Heart left ventricle (tissue), 16 donors: ENCODE data around the gene EIF4A3. TPM values are rescaled to one million over a fixed set of nuclear protein-coding genes. Genes with fewer than 3 reads are reported as not detected.

ENCODE experiments used
- ATAC-seq, 4 donors: fragments of 200-7000 bp; cut with Tn5 transposase; one replicate each; pipeline ENCODE4 v1.9.1; 2020 to 2022; ENCODE audit warnings: moderate library complexity in 4 of 4, mild to moderate bottlenecking in 3 of 4, moderate number of reproducible peaks in 1 of 4
- DNase-seq, 5 donors: peaks; one replicate each; pipeline ENCODE4 v3.0.0-alpha.2; 2020
- H3K27ac ChIP-seq, 12 donors: fragments of 200-600 bp; sonication (generic) in 4 of 12; one replicate each; pipeline versions ENCODE4 v1.5.0 to v1.8.0; 2016 to 2022; ENCODE audit warnings: mild to moderate bottlenecking in 2 of 12
- H3K27me3 ChIP-seq, 9 donors: fragments of 200-600 bp; sonication (generic) in 2 of 9; one replicate each; pipeline versions ENCODE4 v1.5.1 to v1.8.0; 2016 to 2022; ENCODE audit warnings: mild to moderate bottlenecking in 3 of 9
- H3K36me3 ChIP-seq, 9 donors: fragments of 200-600 bp; sonication (generic) in 2 of 9; one replicate each; pipeline versions ENCODE4 v1.5.0 to v1.8.0; 2018 to 2022; ENCODE audit warnings: mild to moderate bottlenecking in 2 of 9
- H3K4me1 ChIP-seq, 12 donors: fragments of 200-600 bp; sonication (generic) in 4 of 12; one replicate each; pipeline versions ENCODE4 v1.5.0 to v1.8.0; 2016 to 2022; ENCODE audit warnings: mild to moderate bottlenecking in 3 of 12
- H3K4me3 ChIP-seq, 12 donors: fragments of 200-600 bp; sonication (generic) in 4 of 12; one replicate each; pipeline versions ENCODE4 v1.5.0 to v1.8.0; 2017 to 2022; ENCODE audit warnings: mild to moderate bottlenecking in 9 of 12, moderate library complexity in 4 of 12
- H3K9me3 ChIP-seq, 12 donors: fragments of 200-600 bp; sonication (generic) in 4 of 12; one replicate each; pipeline versions ENCODE4 v1.5.0 to v1.8.0; 2016 to 2022; ENCODE audit warnings: mild to moderate bottlenecking in 1 of 12
- POLR2A ChIP-seq, 2 donors: fragments of 450-650 bp; IDR thresholded peaks; one replicate each; pipeline ENCODE4 v1.6.1; 2017; ENCODE audit warnings: antibody characterized with exemption in 2 of 2, mild to moderate bottlenecking in 2 of 2, moderate library complexity in 2 of 2
- WGBS, 4 donors: extraction: QIAGEN DNeasy Blood & Tissue Kit in 2 of 4; methylation state at CpG; one replicate each; pipeline versions ENCODE4 v1.1.5 to v1.1.7; 2013 to 2018; 5-methylcytosine and 5-hydroxymethylcytosine counted together
- intact Hi-C, 10 donors: fragments of 100-400 bp; cut with DNase I; formaldehyde crosslinking; loops; one replicate each; pipeline versions ENCODE4 v1.11.1 to v1.14.2; 2022
- polyA plus RNA-seq, 2 donors: library from polyadenylated mRNA; stranded (reverse); fragments of 200-250 nt; gene quantifications; one replicate each; pipeline ENCODE4 v1.2.3, GENCODE V29; 2013
- total RNA-seq, 9 donors: library from RNA; depleted of rRNA in 2 of 9; stranded (reverse); fragments of >200 nt in 2 of 9; fragmentation: NEBNext Ultra II Directional in 3 of 9; extraction: Animal tissue kit (Norgen Biotek cat#: 25700) in 3 of 9; gene quantifications; one replicate each; pipeline versions ENCODE4 v1.1.0 to v1.2.4, GENCODE V29; 2016 to 2023
- TF ChIP-seq, protein P1 (sequence below), 12 donors: fragments of 200-600 bp; sonication (generic) in 4 of 12; IDR thresholded peaks; one replicate each; pipeline versions ENCODE4 v1.5.0 to v1.8.0; 2018 to 2022; ENCODE audit warnings: antibody characterized with exemption in 12 of 12, mild to moderate bottlenecking in 5 of 12
- donor health status: ischemic (EF 13 %, LVEDD 7.1; RV severe dilation, severe dysfunction).
- donor health status: healthy with polysubstance abuse.
- donor health status: DM: no; HTN: yes; CAD: no.
- donor health status: DM: no; HTN: no; CAD: no.
- donor health status: ischemic (EF 25% LVEDD 6.9; RV normal size, moderate dysfunction).
- donor health status: ischemic (EF 25% LVEDD 5.7; RV mildly dilated, moderate dysfunction).
- donor health status: healthy.
- donor health status: DM: yes; HTN: yes; CAD: no.
- donor health status: ischemic (EF 35%, LVEDD 5.7; RV mildly dilated, moderate dysfunction).
- donor health status: nonischemic (EF 11% LVEDD 7.7; RV severe dilation, severe dysfunction).
- donor health status: DM: yes; HTN: yes; CAD: no.
- donor health status: PGD.
- donor health status: ischemic (EF 29% LVEDD 5.4; RV normal size, mild dysfunction).
- donor health status: nonischemic (EF 23%, LVEDD 6.1; RV moderate dilation, normal function).

The EIF4A3 gene
- total and polyA plus RNA-seq, 11 donors = 17.8 to 57.5 (median 31.6) TPM

DNA sequence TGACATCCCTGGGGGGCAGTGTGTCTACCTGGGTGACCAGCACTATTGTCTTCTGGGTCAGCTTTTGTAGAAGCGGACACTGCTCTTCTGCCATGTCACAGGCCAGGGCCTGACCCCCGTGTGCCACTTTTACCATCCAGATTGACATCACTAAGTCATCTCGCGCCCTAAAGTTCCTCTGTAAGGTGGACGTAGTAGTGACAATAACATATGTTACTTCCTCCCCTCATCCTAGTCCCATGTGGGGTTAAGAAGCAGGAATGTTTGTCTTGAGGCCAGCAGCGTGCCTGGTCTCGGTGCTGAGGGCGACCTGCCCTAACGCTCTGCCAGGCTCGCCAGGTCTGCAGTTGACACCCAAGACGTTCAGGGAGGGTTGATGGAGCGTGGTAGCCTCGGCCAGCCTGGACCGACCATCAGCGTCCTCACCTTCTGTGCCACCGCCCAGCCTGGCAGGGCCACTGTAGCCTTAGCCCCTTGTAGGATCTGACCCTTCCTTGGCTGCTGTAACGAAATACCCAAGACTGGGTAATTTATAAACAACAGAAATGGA, 24.8 kb downstream of the EIF4A3 start:
- intact Hi-C loops = no loop called here
- peaks cover 0 to 14% (median 0%) of the 10 kb centered on the region in 9 donors for H3K36me3 ChIP-seq
- H3K27me3 ChIP-seq = no peaks in the 10 kb centered on the region
- TF ChIP-seq, protein P1, sequence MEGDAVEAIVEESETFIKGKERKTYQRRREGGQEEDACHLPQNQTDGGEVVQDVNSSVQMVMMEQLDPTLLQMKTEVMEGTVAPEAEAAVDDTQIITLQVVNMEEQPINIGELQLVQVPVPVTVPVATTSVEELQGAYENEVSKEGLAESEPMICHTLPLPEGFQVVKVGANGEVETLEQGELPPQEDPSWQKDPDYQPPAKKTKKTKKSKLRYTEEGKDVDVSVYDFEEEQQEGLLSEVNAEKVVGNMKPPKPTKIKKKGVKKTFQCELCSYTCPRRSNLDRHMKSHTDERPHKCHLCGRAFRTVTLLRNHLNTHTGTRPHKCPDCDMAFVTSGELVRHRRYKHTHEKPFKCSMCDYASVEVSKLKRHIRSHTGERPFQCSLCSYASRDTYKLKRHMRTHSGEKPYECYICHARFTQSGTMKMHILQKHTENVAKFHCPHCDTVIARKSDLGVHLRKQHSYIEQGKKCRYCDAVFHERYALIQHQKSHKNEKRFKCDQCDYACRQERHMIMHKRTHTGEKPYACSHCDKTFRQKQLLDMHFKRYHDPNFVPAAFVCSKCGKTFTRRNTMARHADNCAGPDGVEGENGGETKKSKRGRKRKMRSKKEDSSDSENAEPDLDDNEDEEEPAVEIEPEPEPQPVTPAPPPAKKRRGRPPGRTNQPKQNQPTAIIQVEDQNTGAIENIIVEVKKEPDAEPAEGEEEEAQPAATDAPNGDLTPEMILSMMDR (IDR thresholded peaks at IDR 0.05) = no peak
- no peak for TF ChIP-seq POLR2A (IDR thresholded peaks at IDR 0.05)
- H3K9me3 ChIP-seq = no peaks in the 10 kb centered on the region
- DNase-seq = no peak
- ATAC-seq = no peak
- no peak overlapping the region for H3K27ac ChIP-seq
- 84 to 91% (median 87%) methylated on average over 14 to 17 of the region's 17 CpGs for WGBS, 4 donors
- no peaks in the 10 kb centered on the region for H3K4me1 ChIP-seq
- H3K4me3 ChIP-seq = no peak overlapping the region

DNA sequence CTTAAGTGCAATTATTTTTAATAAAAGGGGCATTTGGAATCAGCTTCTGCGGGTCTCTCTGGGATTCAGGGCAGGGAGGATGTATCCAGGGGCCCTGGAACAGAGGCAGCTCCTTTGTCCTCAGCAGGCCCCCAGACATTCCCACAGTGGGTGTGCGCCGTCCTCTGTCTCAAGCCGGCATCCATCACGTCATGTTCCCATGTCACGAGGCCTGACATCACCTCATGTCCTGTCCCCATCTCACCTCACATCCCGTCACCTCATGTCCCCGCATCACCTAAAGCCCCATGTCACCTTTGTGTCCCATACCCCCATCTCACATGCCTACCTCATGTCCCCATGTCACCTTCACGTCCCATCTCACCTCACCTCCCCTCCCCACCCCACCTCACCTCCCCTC, 27.1 kb downstream of the EIF4A3 start:
- Histone ChIP-seq H3K4me3 (no peak overlapping the region), H3K9me3 (peaks cover 0 to 8% (median 0%) of the 10 kb centered on the region in 12 donors), H3K36me3 (peaks cover 0 to 14% (median 0%) of the 10 kb centered on the region in 9 donors), H3K4me1 (no peaks in the 10 kb centered on the region), H3K27ac (no peak overlapping the region), H3K27me3 (no peaks in the 10 kb centered on the region)
- ATAC-seq = no peak
- TF ChIP-seq, protein P1 (IDR thresholded peaks at IDR 0.05) = no peak
- TF ChIP-seq POLR2A (IDR thresholded peaks at IDR 0.05) = no peak
- 88 to 91% (median 89%) methylated on average over 9 of the region's 9 CpGs for WGBS, 4 donors
- intact Hi-C loops = no loop called here
- no peak for DNase-seq

DNA sequence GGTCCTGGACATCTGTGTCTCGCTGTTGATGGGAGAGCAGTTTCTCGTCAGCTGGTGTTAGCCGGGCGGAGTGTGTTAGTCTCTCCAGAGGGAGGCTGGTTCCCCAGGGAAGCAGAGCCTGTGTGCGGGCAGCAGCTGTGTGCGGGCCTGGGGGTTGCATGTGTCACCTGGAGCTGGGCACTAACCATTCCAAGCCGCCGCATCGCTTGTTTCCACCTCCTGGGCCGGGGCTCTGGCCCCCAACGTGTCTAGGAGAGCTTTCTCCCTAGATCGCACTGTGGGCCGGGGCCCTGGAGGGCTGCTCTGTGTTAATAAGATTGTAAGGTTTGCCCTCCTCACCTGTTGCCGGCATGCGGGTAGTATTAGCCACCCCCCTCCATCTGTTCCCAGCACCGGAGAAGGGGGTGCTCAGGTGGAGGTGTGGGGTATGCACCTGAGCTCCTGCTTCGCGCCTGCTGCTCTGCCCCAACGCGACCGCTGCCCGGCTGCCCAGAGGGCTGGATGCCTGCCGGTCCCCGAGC, 27.6 kb downstream of the EIF4A3 start:
- 91 to 94% (median 93%) methylated on average over 20 to 24 of the region's 24 CpGs for WGBS, 4 donors

DNA sequence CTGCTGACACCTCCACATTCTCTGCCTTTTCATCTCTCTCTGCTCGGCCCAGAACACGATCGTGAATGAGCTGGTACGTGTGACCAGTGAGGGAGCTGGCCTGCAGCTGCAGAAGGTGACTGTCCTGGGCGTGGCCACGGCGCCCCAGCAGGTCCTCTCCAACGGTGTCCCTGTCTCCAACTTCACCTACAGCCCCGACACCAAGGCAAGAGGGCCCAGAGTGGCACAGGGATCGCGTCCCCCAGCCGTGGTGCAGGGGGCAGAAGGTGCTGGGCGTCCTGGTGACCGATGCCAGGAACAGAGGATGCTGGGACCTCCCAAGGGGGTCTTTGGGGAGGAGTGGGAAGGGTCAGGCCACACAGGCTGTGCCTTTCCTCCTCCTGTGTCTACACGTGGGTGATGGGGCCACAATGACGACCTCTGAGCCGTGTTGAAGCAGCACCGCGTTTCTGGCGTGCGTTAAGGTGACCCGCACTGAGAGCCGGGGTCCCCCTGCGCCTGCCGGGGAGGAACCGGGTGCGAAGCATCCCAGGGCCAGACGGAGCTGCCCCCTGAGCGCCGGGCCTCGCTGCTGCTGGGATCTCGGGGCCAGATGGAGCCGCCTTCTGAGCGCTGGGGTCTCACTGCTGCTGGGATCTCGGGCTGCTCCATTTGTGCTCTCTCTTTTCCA, 28.2 kb downstream of the EIF4A3 start:
- H3K4me3 ChIP-seq = no peak overlapping the region
- DNase-seq (no peak), ATAC-seq (no peak)
- no peak for TF ChIP-seq POLR2A (IDR thresholded peaks at IDR 0.05)
- TF ChIP-seq, protein P1 (IDR thresholded peaks at IDR 0.05) = no peak
- H3K9me3 ChIP-seq = peaks cover 0 to 10% (median 0%) of the 10 kb centered on the region in 12 donors
- peaks cover 0 to 14% (median 0%) of the 10 kb centered on the region in 9 donors for H3K36me3 ChIP-seq
- no peaks in the 10 kb centered on the region for H3K27me3 ChIP-seq
- no peak overlapping the region for H3K27ac ChIP-seq
- H3K4me1 ChIP-seq = no peaks in the 10 kb centered on the region
- intact Hi-C loops = no loop called here
- 89 to 94% (median 91%) methylated on average over 27 to 35 of the region's 35 CpGs for WGBS, 4 donors

More for the DNA sequence above, 27.6 kb downstream of the EIF4A3 start:
- Histone ChIP-seq H3K4me1 (no peaks in the 10 kb centered on the region), H3K27me3 (no peaks in the 10 kb centered on the region), H3K9me3 (peaks cover 0 to 10% (median 0%) of the 10 kb centered on the region in 12 donors), H3K27ac (no peak overlapping the region), H3K36me3 (peaks cover 0 to 14% (median 0%) of the 10 kb centered on the region in 9 donors), H3K4me3 (no peak overlapping the region)
- no peak for DNase-seq
- TF ChIP-seq POLR2A (IDR thresholded peaks at IDR 0.05) = no peak
- TF ChIP-seq, protein P1 (IDR thresholded peaks at IDR 0.05) = no peak
- ATAC-seq = no peak
- intact Hi-C loops = no loop called here
